Cardiac septum (tissue), 1 donor: ENCODE measurements around the gene TMCO6. TPM values are rescaled to one million over a fixed set of nuclear protein-coding genes. Genes with fewer than 3 reads are reported as not detected.
"Not testable (repeated sequence)": the region's sequence is repeated elsewhere in the genome, so short reads cannot be mapped to it uniquely, and the experiment has no call there.

Source experiments
- DNase-seq: peaks from one replicate; pipeline ENCODE4 v3.0.0-alpha.2; 2020; ENCODE audit warnings: low spot score
- intact Hi-C: fragments of 100-400 bp; cut with DNase I; formaldehyde crosslinking; loops from one replicate; pipeline ENCODE4 v1.14.0; 2022
- microRNA-seq: library from miRNA; unstranded; fragments of <30 nt; microRNA quantifications from one replicate; pipeline ENCODE4 v1.2.0, GENCODE V29; 2020
- total RNA-seq: library from RNA; stranded (reverse); fragmentation: NEBNext Ultra II Directional; extraction: Animal tissue kit (Norgen Biotek cat#: 25700); gene quantifications from one replicate; pipeline ENCODE4 v1.2.1, GENCODE V29; 2021
- donor health status: DM: no; HTN: no; CAD: no.

TMCO6 gene
- total RNA-seq, 1 donor from 2014 or later: 3.6 TPM

DNA sequence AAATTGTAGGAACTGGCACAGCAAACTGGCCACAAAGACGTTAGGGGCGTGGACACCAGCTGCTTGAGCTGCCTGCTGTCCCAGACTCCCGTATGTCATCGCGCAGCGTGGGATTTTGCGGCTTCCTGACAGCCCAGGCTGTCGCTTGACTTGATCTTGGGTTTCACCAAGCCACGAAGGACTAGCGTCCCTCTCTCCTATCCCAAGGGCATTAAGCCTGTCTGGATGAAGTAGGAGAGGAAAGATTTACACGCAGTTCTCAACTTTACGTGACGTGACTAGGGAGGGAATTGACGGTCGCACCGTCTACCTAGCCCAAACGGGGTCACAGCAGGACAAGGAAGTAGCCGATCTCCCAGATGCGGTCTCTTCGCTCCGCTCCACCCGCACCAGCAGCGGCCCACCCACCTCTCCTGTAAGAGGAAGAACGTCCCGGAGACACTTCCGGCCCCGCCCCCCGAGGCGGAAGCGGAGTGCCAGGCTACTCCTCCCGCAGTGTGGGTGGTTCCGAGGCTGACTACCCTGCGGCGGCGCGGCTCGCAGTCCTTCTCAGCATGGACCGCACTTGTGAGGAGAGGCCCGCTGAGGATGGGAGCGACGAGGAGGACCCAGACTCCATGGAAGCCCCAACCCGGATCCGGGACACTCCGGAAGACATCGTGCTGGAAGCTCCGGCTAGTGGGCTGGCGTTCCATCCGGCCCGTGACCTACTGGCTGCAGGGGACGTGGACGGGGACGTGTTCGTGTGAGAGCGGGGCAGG, 25.3 kb downstream of the TMCO6 start, which contains the start of gene WDR55:
Gene WDR55, plus strand, starts transcription at position 546 of the 761 bp plus-strand sequence. Its CDS starts 9 bp downstream, at position 555.
- peak; percentile 99 for DNase-seq
- intact Hi-C loops: loop anchor here (1.0 to 2.0 kb wide), 2 partner anchors 18 to 27 kb away; partner anchors contain the start of genes HARS1, HARS2, IK and NDUFA2

DNA sequence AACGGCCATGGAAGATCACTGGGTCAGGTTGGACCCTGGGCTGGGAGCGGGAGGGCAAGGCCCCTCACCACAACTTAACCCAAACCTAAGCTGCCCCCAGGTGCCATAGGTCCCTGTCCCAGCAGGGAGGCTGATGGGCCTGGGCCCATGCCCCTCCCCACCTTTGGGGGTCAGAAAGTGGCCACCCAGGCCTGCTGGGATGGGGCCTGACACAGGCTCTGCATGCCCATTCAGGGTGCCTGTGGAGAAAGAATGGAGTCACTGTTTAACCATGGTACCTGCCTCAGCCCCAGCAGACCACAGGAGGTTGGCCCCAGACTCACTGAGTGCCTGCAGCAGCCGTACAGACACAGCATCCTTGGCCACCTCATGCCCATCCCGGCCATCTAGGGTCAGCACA, 31.8 kb downstream of the TMCO6 start:
- not testable (repeated sequence) for DNase-seq

DNA sequence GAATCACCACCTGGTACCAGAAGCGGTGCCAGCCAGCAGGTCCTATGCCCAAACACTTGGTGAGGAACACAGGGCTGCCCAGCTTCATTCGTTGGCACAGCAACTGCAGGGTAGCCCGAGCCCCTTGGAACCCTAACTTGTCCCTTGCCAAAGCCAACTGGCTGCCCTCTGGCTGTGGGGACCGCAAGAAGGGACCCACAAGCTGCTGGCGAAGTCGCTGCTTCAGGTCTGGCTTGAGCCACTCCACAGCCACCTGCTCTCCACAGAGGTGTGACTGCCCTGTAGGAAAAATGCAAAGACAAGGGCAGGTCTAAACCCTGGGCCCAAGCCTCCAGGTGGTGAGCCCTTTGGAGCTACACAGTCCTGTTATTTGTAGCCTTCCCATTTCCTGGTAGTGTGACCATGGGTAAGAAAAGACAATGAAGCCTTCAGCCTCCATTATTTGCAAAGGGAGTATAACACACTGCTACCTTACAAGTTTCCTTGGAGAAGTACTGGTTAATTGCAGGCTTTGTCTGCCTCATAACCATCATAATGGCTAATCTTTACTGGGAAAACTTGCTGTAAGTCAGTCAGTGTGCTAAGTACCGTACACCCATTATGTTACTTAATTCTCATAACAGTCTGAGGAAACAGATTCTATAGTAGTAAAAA, 32.3 kb downstream of the TMCO6 start:
- intact Hi-C loops: no loop called here

More for the DNA sequence above, 31.8 kb downstream of the TMCO6 start:
- intact Hi-C loops: not testable (repeated sequence)

DNA sequence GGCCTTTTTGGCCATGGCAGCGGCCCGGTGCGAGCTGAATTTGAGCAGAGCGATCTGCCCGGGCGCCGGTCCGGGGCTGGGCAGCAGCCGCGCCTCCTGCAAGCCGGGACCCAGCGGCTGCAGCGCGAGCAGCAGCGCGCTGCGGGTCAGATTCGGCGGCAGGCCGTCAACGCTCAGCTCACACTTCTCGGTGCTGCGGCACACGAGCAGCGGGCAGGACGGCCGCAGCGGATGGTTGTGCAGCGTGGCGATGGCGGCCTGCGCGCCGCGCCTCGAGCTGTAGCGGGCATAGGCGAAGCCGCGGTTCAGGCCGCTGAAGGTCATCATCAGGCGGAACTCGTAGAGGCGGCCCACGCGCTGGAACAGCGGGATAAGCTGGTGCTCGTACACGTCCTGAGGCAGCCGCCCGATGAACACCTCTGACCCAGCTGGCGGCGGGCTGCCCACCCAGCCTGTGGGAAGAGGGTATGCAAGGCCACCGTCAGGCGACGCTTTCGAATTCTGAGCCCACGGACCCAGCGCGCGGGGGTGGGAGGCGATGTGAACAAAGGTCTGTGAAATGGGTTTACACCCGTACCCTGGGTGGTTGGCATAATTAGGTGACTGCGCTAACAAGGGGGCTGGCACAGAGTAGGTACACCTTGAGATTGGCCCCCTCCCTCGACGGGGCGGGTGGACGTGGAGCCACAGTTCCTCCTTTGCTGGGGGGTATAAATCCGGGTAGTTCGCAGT, 33.4 kb downstream of the TMCO6 start:
- intact Hi-C loops: no loop called here
- no peak for DNase-seq

More for the DNA sequence above, 32.3 kb downstream of the TMCO6 start:
- no peak for DNase-seq

DNA sequence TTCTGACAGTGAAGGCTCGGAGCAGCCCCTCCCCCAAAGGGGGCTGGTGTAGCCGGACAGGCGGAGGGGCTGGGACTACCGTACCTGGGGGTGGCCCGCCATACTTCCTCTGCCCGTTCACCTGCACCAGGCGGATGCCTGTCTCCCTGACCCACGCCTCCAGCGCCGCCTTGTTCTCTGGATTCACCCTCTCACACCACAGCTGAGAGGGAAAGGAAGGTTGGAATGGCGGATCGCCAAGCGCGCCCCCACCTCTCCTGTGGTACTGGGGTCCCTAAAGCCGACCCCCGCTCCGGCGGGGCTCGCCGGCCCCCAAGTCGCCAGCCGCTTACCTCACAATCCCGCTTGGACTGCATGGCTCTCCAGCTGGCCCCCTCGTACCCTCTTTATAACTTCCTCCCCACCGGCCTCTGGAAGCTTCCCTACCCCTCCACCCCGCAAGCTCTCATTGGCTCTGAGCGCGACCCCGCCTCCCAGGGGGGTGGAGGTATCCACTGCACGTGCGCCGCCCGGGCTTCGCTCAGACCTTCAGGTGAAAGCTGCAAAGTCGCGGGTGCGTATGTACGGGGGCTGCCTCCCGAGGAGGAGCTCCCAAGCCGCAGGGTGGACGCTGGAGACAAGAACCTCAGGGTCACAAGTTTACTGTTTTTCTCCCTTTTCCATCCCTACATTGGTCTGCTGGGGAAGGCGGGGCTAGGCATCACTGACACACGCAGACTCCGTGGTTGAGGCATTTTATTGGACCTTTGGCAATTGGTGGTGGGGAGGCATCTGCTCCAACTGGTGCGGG, 34.1 kb downstream of the TMCO6 start, which contains the start of gene DND1:
Gene DND1, minus strand, starts transcription at position 390 of the 790 bp plus-strand sequence. Its CDS starts 34 bp downstream, at position 356.
- intact Hi-C loops: no loop called here
- DNase-seq: no peak

DNA sequence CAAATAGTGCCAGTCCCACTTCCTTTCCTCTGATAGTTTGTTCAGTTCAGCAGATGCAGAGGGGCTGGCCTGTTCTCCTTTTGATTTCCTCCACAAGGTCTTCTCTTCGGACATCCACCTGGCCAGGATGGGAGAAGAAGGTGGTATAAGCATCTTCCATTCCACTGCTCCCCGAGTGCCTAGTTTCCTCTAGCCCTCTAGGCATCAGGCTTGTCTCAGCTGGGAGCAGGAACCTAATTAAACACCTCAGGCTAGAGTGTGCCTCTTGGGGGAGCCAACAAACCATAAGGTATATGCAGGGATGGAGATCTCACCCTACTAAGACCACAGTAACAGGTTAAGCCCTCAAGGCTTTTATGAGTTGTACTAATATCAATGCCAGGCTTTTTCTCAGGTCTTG, 35.0 kb downstream of the TMCO6 start:
- intact Hi-C loops: no loop called here
- DNase-seq: no peak

DNA sequence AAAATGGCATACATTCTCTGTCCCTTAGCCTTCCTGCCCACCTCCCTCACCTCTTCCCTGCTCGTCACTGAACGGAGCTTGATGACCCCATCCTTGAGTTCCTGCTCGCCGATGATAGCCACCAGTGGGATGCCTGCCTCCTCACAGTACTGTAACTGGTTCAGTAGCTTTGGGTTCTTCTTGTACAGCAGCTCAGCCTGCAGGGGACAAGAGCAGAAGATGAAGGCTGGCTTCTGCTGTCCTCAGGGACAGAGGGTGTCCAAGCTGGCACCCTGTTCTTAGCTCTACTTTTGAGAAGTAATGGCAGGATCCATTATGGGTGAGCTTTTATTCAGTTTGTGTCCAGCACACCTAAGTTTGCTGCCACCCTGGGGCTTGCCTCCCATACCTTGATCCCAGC, 35.4 kb downstream of the TMCO6 start:
- DNase-seq: no peak
- intact Hi-C loops: no loop called here

DNA sequence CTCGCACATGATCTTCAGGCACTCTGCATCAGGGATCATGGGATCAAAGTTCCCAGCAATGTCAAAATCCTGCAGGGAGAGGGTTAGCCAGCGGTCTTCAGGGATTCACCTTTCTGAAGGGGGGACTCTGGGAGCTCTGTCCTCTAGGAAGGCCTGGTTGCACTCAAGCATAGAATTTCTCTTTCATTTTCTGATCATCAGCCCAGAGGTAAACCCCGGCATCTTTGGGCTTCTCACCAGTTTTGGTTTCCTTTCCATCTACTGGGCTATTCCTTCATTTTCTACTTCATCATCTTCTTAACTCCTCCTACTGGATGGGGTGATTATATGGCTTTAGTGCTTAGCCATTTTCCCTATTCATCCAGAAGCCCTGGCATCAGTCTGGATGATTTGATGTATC, 38.7 kb downstream of the TMCO6 start:
- no peak for DNase-seq
- intact Hi-C loops: no loop called here

DNA sequence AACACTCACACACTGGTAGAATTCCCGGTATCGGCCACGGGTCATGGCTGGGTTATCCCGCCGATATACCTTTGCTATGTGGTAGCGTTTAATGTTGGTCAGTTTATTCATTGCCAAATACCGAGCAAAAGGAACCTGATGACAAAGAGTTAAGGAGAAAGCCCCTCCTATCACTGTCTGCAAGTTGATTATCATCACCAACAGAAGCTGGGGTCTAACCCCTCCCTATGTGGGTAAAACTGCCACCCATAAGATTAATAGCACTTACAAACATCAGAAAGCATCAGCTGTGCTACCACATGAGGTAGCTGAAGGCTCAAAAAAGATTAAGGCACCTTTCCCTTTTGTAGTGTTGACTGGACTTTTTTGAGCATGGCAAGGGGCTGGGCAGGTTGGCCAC, 39.7 kb downstream of the TMCO6 start:
- intact Hi-C loops: no loop called here
- no peak for DNase-seq

DNA sequence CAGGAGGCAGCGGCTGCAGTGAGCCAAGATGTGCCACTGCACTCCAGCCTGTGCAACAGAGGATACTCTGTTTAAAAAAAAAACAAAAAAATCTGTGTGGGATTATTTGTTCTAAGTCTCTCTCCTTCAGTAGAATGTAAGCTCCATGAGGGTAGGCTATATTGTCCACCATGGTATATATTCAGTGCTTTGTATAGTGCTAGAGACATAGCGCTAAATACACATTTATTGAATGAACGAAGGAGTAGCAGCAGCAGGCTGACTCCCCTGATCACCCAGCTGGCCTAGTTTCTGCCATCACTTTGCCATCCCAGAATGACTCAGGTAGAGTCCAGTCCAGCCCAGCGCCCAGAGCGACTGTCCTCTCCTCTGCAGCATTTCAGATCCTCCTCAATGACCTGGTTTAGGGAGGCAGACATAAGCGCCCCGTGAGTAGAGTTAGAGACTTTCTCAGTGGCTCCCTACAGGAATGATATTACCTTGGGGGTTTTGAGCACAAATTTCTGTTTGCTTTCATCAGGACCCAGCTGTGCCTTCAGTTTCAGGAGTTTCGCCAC, 51.2 kb downstream of the TMCO6 start:
- intact Hi-C loops: loop anchor here (2.0 kb wide), 2 partner anchors 44 to 126 kb away; partner anchors contain the start of genes APBB3, IK, NDUFA2 and SLC35A4
- no peak for DNase-seq

DNA sequence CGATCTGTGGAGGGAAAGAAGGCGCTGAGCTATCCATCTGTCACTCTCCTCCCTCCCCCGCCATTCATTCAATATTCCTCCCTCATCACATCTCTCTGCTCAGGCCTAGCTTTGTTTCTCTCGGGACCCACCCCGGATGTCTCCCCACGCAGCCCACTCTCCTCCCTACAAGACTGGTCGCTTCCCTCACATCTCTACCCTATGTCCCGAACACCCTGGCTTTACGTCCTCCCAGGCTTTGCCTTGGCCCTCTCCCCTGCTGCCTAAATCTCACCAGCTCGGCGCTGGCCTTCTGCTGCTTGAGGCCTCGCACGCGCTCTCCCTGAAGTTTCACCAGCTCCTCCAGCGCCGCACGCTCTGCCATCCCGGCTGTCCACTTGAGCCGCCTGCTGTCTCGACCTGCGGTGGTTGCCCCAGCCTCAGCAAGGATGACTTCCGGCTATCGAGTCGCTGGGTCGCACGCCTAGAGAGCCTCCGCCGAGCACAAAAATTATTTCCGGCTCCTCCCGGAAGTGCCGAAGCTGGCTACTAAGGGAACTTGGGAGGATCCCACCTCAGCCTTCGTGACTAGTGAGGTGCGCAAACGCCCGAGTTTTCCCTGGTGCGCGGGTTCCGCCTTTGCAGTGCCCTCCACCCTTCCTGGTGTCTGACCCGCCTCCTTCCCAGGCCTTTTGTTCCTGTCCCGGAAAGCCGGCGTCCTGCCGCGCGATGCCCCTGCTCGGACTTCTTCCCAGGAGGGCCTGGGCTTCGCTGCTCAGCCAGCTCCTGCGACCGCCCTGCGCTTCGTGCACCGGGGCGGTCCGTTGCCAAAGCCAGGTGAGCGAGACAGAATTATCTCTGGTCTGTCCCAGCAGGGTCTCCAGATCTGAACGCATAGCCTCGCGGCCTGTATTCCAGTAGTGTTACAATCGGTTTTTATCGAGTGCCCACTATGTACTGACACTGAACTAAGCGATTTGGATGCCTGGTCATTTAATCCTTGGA, 52.0 kb downstream of the TMCO6 start, which contains the start of the genes HARS1 and HARS2:
Gene HARS1, minus strand, starts transcription at position 430 of the 984 bp plus-strand sequence. Its CDS starts 66 bp downstream, at position 364.
Gene HARS2, plus strand, starts transcription at position 515 of the 984 bp plus-strand sequence. Its CDS starts 194 bp downstream, at position 709.
- peak; percentile 96 for DNase-seq
- intact Hi-C loops: loop anchor here (1.0 to 2.0 kb wide), 3 partner anchors 27 to 126 kb away; partner anchors contain the start of genes APBB3, IK, NDUFA2 and SLC35A4

DNA sequence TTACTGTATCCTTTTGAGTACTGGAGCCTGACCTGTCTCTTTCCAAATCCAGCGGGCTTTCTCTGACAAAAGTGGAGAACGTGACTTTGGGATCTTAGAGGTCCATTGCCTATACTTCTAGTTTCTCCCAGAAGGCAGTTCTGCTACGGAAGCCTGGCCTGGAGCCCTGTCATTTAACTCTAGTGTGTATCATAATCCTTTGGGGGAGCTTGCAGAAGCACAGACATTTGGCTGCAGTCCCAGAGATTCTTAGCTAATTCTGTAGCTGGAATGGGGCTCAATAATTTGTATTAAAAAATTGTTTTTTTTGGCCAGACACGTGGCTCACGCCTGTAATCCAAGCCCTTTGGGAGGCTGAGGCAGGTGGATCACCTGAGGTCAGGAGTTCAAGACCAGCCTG, 55.0 kb downstream of the TMCO6 start:
- intact Hi-C loops: no loop called here
- no peak for DNase-seq

Small RNA genes within 50 kb of the gene (microRNA-seq; reads per million reads assigned to microRNA genes)
- not detected for gene MIR3655

Other genes starting within 250 kb of the TMCO6 start
- 73.0 TPM for gene ANKHD1, start 237.6 kb upstream of the TMCO6 start, total RNA-seq
- gene EIF4EBP3, start 91.8 kb upstream of the TMCO6 start, total RNA-seq: 20.6 TPM
- gene SRA1, start 82.0 kb upstream of the TMCO6 start, total RNA-seq: 31.8 TPM
- gene APBB3, start 74.9 kb upstream of the TMCO6 start, total RNA-seq: 18.4 TPM
- 81.8 TPM for gene SLC35A4, start 74.6 kb upstream of the TMCO6 start, total RNA-seq
- gene CD14, start 6.3 kb upstream of the TMCO6 start, total RNA-seq: 29.6 TPM
- 101 TPM for gene NDUFA2, start 8.2 kb downstream of the TMCO6 start, total RNA-seq
- 81.9 TPM for gene IK, start 8.4 kb downstream of the TMCO6 start, total RNA-seq
- 12.0 TPM for gene WDR55, start 25.5 kb downstream of the TMCO6 start, total RNA-seq
- gene DND1, start 34.1 kb downstream of the TMCO6 start, total RNA-seq: 0.48 TPM
- gene HARS1, start 51.9 kb downstream of the TMCO6 start, total RNA-seq: 37.8 TPM
- gene HARS2, start 52.0 kb downstream of the TMCO6 start, total RNA-seq: 29.7 TPM
- gene ZMAT2, start 61.0 kb downstream of the TMCO6 start, total RNA-seq: 36.4 TPM
- 0.08 TPM for gene PCDHA1, start 146.7 kb downstream of the TMCO6 start, total RNA-seq
- gene PCDHA2, start 155.4 kb downstream of the TMCO6 start, total RNA-seq: not detected
- gene PCDHA3, start 161.6 kb downstream of the TMCO6 start, total RNA-seq: 0.11 TPM
- gene PCDHA4, start 167.6 kb downstream of the TMCO6 start, total RNA-seq: 0.05 TPM
- 0.11 TPM for gene PCDHA5, start 182.2 kb downstream of the TMCO6 start, total RNA-seq
- gene PCDHA6, start 188.5 kb downstream of the TMCO6 start, total RNA-seq: 0.11 TPM
- not detected for gene PCDHA7, start 194.8 kb downstream of the TMCO6 start, total RNA-seq
- not detected for gene PCDHA8, start 201.7 kb downstream of the TMCO6 start, total RNA-seq
- gene PCDHA9, start 208.9 kb downstream of the TMCO6 start, total RNA-seq: 0.03 TPM
- 0.30 TPM for gene PCDHA10, start 216.4 kb downstream of the TMCO6 start, total RNA-seq
- not detected for gene PCDHA11, start 229.5 kb downstream of the TMCO6 start, total RNA-seq
- gene PCDHA12, start 235.9 kb downstream of the TMCO6 start, total RNA-seq: 0.05 TPM
- gene PCDHA13, start 242.7 kb downstream of the TMCO6 start, total RNA-seq: not detected